ENCODE results near the gene PLEKHH3.
A peak's percentile ranks its signal among the peaks of the same experiment; 100 is the strongest.

PLEKHH3 gene

DNA sequence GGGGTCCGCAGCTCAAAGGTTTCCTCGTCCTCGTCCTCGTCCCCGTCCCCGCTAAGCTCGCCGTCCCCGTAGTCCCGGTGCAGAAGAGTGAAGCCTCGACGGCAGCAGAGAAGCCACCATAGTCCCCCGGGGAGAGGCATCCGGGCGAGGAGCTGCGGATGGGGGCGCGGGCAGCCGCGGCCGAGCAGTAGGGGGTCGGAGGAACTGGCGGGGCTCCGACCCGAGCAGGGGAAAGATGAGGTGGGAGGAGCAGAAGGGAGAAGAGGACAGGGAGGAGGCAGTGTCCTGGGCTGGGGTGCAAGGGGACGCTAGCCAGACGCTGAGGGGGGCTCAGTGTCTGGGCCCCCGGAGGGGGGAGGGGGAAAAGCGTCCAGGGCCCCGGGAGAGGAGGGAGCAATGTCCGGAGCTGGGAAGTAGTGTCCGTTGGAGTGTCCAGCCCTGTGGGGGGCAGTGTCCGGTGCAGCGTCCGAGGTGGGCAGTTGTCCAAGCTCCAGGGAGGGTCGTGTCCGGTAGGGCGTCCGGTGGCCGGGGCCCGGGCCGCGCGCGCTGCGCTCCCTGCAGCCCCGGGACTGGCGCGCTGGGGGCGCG, at the start of gene PLEKHH3:
TSS of gene PLEKHH3 (minus strand) at position 571 of the 588 bp plus-strand sequence. CDS start at position 140, 431 bp downstream.
- no peak for DNase-seq

GRCh38 chr17:42725143-42725542, 48.3 kb upstream of the PLEKHH3 start:
- no peak for DNase-seq

DNA sequence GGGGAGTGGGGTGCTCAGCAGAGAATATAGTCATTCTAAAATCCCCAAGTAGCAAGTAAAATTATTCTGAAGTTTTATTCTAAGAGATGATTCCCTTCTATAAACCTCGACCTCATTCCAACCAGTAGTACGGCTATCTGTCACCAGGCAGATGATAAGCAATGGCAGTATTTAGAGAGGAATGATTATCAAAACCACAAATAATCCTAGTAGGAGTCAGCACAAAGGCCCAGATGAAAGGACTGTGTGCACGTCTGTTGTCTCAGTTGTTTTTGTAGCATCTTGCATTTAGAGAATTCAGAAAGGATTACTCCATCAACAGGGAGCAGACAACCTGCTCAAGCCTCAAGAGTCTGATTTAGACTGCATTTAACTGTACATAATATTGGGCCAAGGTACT, 46.8 kb upstream of the PLEKHH3 start:
- DNase-seq, result no peak

DNA sequence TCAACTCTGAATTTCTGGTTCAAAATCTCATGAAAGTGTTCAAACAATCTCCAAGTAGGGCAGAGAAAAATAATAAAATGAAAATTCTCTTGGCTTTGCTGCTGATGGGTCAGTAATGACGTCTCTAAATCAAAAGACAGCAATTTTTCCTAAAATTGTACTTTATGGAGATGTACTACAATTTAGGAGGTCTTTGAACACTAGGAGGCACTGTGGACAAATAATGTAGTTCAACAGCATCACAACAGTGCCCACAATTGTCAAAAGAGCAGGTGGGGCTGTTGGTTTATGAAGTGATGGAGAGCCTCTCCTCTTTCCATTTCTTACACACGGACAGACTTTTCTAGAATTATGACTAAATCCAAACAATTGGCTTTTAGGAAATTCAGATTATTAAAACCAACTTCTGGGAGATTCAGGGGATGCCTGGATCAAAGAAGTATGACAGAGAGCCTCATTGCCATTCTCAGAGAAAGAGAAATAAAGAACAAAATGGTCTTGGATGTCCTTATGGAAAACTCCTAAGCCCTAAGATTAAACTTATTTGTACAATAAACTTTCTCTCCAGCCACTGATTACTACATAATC, 44.3 kb upstream of the PLEKHH3 start:
- peak; percentile 84 for DNase-seq

DNA sequence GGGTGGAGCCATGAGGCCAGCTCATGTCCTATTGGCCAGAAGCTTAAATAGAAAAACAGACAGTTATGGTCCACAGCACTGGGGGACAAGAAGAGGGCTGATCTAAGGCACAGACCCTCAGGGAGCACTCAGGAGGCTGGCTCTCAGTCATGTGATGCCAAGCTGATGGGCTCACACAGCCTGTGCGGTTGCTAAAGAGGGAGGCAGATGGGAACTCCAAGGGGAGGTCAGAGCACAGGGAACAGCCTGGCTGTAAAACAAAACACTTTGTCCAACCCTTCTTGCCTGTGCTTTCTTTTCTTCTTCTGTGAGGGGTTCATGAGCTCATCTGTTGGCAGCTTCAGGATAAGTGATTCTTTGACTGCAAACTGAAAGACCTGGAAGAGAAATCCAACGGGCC, 32.8 kb upstream of the PLEKHH3 start:
- no peak for DNase-seq

- no peak for DNase-seq
Measured at GRCh38 chr17:42708588-42708987, 31.8 kb upstream of the PLEKHH3 start.

DNA sequence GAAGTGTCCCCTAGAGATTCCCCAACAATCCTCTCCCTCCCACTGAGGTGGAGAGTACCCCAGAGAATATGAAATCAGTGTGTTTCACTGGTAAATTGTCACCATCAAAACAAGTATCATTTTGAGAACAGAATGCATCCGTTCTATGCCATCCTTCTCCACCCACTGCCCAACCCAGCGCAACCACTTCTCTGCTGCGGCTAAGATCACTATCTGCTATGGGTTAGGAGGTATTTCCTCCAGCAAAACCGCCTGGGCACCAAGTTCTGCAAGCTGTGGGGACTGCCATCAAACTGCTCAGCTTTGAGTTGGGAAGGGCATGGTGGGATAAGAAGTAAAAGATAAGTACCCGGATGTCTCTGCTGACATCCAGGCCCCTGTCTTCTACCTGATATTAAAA, 29.9 kb upstream of the PLEKHH3 start:
- DNase-seq, result no peak

DNA sequence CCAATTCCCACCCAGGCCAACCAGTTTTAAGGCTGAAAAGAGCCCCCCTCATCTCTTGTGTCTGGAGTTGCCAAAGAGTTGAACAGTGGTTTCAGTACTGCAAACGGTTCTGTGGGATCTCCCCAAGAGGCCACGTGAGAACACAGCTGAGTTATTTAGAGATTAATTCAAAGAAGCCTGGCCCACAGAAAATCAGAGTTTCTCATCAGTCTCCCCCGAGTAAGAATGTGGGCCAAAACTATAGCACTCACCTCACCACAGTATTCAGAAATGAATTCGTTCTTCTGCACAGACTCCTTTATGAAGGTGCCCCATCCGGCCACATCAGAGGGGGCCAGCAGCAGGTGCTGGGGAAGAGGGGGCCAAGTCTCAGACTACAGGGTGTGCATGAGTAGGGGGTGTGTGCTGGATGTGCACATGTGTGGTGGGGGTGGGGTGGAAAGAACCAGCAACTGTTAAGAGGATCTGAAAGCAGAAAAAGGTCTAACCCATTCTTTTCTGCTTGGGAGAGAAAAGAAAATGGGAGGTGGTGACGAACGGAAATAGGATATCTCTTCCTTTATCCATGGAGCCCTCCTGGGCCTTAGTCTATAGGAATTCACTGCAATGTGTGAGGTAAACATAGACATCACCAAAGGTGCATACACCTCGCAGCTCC, 28.2 kb upstream of the PLEKHH3 start:
- DNase-seq, result no peak

GRCh38 chr17:42704490-42704836, 27.7 kb upstream of the PLEKHH3 start:
- no peak for DNase-seq

DNA sequence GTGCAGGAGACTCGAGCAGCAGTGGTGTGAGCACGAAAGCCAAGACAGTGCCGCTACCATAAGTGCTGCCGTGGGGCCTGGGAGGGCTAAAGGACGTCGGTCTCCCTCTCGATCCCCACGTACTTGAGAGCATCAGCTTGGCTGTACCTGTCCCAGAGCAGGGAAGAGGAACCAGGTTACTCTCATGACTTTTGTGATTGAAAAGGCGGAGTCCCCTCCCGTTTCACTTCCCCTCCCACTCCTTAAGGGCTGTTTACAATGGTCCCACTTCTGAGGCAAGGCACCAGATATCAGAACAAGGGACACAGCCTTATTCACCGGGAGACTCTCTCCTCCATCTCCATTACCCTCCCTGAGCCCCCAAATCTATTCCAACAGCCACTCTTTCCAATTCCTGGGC, 25.7 kb upstream of the PLEKHH3 start:
- DNase-seq, result no peak

DNA sequence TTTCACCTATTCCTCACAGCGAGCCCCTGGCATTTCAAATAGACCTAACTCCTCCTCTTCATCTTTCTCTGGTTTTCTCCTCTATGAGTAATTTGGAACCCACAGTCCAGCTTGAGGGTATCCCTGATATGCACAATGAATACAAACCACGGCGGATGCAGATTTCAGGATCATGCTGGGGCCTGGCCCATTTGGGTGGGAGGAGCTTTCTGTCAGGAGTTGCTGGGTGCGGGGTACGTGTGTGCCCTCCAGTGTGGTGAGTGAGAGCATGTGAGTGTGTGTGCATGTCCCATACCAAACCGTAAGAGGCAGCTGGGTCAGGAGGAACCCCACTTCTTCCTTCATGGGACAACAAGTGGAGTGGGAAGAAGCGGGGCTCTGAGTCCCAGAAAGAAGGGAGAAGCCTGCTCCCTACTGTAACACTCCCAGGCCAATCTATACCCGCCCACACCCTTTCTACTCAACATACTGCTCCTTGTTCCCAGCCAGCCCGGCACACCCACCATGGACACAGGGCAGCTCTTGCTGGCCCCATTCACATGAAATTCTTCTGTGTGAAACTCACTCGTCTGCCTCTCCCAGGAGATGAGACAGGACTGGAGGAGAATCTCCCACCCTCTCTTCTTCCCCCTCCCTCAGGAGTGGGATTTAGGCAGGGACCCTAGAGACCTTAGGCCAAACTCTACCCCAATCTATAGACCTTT, 23.9 kb upstream of the PLEKHH3 start:
- DNase-seq, result no peak

- no peak for DNase-seq
Measured at GRCh38 chr17:42699415-42699740, 22.6 kb upstream of the PLEKHH3 start.

DNA sequence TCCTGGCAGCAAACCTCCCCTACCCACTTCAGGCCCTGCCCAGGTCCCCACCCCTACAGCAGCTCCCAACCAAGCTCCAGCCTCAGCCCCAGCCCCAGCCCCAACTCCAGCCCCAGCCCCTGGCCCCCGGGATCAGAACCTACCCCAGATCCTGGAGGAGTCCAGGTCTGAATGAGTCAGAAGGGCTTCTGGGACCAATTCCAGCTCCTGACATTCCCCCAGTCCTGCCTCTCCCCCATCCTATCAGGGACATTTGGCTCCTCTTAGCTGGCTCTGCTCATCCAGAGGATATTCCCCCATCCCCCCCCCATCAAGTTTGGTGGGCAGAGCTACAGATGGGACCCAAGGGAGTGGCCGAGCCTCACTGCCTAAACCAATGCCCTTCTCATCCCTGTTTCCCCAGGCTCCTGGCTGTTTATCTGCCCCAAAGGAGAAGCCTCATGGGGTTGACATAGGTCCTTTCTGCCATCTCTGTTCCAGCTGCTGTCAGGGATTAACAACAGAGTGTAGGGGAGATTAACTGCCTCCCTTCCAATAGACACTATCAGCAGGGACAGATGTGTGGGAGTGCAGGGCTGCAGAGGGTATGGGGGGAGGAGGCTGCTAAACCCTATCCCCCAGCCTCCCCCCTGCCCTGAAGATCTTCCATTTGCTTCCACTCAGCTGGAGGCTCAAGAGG, 22.1 kb upstream of the PLEKHH3 start:
- no peak for DNase-seq

- no peak for DNase-seq
Measured at GRCh38 chr17:42697108-42697811, 20.5 kb upstream of the PLEKHH3 start.

DNA sequence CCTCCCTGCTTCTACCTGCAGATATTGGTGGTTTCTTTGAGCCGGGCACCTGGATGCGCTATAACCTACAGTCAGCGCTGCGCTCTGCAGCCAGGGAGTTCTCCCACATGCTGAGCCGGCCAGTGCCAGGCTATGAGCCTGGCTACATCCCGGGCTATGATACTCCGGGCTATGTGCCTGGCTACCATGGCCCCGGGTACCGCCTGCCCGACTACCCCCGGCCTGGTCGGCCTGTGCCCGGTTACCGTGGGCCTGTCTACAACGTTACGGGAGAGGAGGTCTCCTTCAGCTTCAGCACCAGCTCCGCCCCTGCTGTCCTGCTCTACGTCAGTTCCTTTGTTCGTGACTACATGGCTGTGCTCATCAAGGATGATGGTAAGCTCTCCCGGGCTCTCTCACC, 18.7 kb upstream of the PLEKHH3 start:
- DNase-seq, result no peak

GRCh38 chr17:42694524-42694923, 17.7 kb upstream of the PLEKHH3 start:
- no peak for DNase-seq

GRCh38 chr17:42692489-42692888, 15.7 kb upstream of the PLEKHH3 start:
- no peak for DNase-seq

DNA sequence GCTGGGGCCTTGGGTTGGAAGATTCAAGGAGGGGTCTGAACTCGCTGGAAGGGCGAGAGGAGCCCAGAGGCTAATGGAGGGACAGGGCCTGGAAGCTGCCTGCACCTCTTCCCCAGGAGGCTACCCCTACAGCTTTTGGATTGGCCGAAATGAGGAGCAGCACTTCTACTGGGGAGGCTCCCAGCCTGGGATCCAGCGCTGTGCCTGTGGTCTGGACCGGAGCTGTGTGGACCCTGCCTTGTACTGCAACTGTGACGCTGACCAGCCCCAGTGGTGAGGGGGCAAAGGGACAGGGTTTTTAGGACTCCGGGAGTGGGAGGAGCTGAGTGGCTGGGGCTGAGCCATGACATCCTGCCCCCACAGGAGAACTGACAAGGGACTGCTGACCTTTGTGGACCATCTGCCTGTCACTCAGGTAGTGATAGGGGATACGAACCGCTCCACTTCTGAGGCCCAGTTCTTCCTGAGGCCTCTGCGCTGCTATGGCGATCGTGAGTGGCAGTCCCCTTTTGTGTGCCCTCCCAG, 14.3 kb upstream of the PLEKHH3 start:
- DNase-seq, result no peak

DNA sequence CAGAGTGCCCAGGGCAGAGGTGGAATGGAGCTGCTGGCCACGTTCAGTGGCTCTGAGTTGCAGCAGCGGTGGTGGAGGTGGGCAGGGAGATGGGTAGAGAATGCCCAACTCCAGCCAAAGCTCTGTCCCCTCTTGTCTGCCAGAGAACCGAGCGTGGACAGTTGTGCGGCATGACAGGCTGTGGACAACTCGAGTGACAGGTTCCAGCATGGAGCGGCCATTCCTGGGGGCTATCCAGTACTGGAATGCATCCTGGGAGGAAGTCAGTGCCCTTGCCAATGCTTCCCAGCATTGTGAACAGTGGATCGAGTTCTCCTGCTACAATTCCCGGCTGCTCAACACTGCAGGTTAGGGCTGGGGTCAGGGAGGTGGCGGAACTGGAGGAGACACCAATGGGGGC, 13.8 kb upstream of the PLEKHH3 start:
- no peak for DNase-seq

- DNase-seq, result no peak
Measured at GRCh38 chr17:42687707-42688320, 11.0 kb upstream of the PLEKHH3 start.

DNA sequence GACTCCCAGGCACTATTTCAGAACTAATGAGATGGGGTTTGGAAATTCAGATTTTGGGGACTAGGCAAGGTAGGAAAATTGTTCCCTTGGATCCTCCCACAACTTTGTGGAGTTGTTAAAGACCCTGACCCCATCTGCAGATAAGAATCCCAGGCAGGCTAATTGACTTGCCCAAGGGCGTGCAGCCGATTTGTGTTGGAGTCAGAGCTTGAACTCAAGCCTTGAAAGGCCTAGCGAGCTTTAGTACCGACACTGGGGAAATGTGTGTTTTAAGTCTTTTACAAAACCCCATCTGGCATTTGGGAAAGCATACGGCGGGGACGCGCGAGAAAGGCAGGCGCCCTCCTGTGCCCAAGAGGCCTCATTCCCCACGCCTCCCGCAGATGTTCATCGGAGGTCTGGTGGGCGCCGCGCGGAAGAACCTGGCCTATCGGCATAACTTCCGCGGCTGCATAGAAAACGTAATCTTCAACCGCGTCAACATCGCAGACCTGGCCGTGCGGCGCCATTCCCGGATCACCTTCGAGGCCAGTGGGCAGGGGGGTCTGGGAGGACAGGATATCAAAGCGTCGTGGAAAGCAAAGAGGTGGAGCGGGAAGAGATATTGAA, 9.8 kb upstream of the PLEKHH3 start:
- no peak for DNase-seq

- no peak for DNase-seq
Measured at GRCh38 chr17:42685831-42686230, 9.0 kb upstream of the PLEKHH3 start.

Data from suppressor macrophage treated with lipopolysaccharide for 4 hours (primary cell).